NCI-H2107 treated with DMSO at 0.1 percent for 48 hours (cell line): Measurements from ENCODE around the gene LSS.

Experiments
- DNase-seq: peaks from one replicate; lab custom pipeline; 2025; ENCODE audit not compliant: unreplicated experiment; lab: John Stamatoyannopoulos, UW

The LSS gene

GRCh38 chr21:46154955-46155513 lies 73.5 kb downstream of the LSS start:
- DNase-seq, result no peak

GRCh38 chr21:46154155-46154954 lies 74.2 kb downstream of the LSS start:
- no peak for DNase-seq

- DNase-seq, result no peak
These were observed 75.1 kb downstream of the LSS start for GRCh38 chr21:46153247-46154154.

GRCh38 chr21:46152927-46153246 lies 75.7 kb downstream of the LSS start:
- no peak for DNase-seq

GRCh38 chr21:46151989-46152926 lies 76.3 kb downstream of the LSS start:
- DNase-seq, result no peak

- no peak for DNase-seq
These were observed 77.1 kb downstream of the LSS start for GRCh38 chr21:46151261-46151988.

GRCh38 chr21:46150491-46151121 lies 78.0 kb downstream of the LSS start:
- no peak for DNase-seq

- no peak for DNase-seq
These were observed 78.5 kb downstream of the LSS start for GRCh38 chr21:46150073-46150472.

- DNase-seq, result no peak
These were observed 79.2 kb downstream of the LSS start for GRCh38 chr21:46149205-46149901.

GRCh38 chr21:46148106-46148505 lies 80.5 kb downstream of the LSS start:
- no peak for DNase-seq

- DNase-seq, result peak; percentile 26
These were observed 81.1 kb downstream of the LSS start for GRCh38 chr21:46147429-46147828.

- no peak for DNase-seq
These were observed 81.7 kb downstream of the LSS start for GRCh38 chr21:46146856-46147255.

- DNase-seq, result no peak
These were observed 82.5 kb downstream of the LSS start for GRCh38 chr21:46145840-46146691.

GRCh38 chr21:46145159-46145839 lies 83.3 kb downstream of the LSS start:
- DNase-seq, result no peak

GRCh38 chr21:46144464-46145070 lies 84.0 kb downstream of the LSS start:
- no peak for DNase-seq

GRCh38 chr21:46142582-46143473 lies 85.7 kb downstream of the LSS start:
- no peak for DNase-seq
